ENCODE results near the gene PPFIA4. TPM values are rescaled to one million over a fixed set of nuclear protein-coding genes. Genes with fewer than 3 reads are reported as not detected.

Gene PPFIA4
- total RNA-seq, 1 donor from 2014 or later = 5.6 TPM

GRCh38 chr1:203124546-203125317 lies 98.4 kb downstream of the PPFIA4 start:
- intact Hi-C loops (cut with micrococcal nuclease) = no loop called here

DNA sequence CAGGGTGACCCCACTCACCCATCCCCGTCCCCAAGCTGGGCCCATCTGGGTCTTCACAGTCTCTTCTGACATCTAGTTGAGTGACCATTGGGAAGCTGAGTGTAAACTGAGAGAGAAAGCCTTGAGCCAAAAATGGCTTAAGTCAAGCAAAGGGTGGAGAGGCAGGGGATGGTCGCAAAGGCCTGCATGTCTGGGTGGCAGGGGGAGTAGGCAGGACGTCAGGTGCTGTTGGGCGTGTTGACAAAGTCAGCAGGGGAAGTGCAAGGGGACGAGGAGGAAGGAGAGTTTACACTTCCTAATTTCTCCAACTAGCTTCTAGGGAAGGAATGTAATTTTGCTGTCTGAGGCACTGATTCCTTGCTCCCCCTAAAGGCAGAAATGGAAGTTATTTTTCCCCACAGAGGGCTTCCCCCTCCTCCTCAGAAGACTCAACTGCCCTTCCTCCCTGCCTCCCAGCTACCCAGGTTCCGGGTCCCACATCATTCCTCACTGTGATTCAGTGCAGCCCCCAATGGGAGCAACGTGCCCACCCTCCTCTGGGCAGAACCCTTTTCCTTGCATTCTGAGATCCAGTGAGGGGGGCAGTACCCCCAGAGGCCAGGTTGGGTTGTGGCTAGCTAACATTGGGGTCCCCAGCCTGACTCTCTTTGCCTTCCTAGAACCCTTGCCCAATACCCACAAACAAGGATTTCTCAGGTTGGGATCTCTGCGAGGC lies 100.0 kb downstream of the PPFIA4 start:
- intact Hi-C loops (cut with micrococcal nuclease) = no loop called here

- intact Hi-C loops (cut with micrococcal nuclease) = no loop called here
These were observed 100.8 kb downstream of the PPFIA4 start for GRCh38 chr1:203126866-203127665.

GRCh38 chr1:203127666-203128430 lies 101.6 kb downstream of the PPFIA4 start, which contains the start of gene ADORA1:
Gene ADORA1 (plus strand): TSS chr1:203127726. CDS start chr1:203128842, 1,116 bp downstream.
- intact Hi-C loops (cut with micrococcal nuclease) = no loop called here

DNA sequence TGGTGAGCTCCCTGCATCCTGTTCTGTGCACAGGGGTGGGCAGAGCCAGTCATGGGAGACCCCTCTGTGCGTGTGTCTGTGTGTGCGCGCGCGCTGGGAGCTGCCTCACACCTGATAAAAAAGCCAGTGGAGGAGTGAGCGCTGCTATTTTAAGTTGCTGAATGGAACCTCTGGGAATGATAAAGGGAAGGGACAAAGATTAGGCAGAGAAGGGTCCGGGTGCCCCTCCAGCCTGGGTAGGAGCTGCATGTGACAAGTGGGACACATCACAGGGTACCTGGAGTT lies 102.1 kb downstream of the PPFIA4 start:
- intact Hi-C loops (cut with micrococcal nuclease) = no loop called here

Other genes starting within 250 kb of the PPFIA4 start
- gene KDM5B, start 218.1 kb upstream of the PPFIA4 start, total RNA-seq = 51.1 and 59.0 TPM in 2 replicates
- not detected in 2 replicates for gene PCAT6, start 215.5 kb upstream of the PPFIA4 start, total RNA-seq
- gene RABIF, start 137.3 kb upstream of the PPFIA4 start, total RNA-seq = 15.1 and 16.7 TPM in 2 replicates
- gene KLHL12, start 99.3 kb upstream of the PPFIA4 start, total RNA-seq = 29.6 and 30.9 TPM in 2 replicates
- 65.3 and 68.3 TPM in 2 replicates for gene ADIPOR1, start 68.2 kb upstream of the PPFIA4 start, total RNA-seq
- gene CYB5R1, start 59.2 kb upstream of the PPFIA4 start, total RNA-seq = 20.1 and 22.1 TPM in 2 replicates
- gene TMEM183A, start 19.1 kb upstream of the PPFIA4 start, total RNA-seq = 64.8 and 69.5 TPM in 2 replicates
- not detected in 2 replicates for gene MYOG, start 59.5 kb downstream of the PPFIA4 start, total RNA-seq
- gene ADORA1, start 101.2 kb downstream of the PPFIA4 start, total RNA-seq = not detected in 2 replicates
- gene MYBPH, start 149.3 kb downstream of the PPFIA4 start, total RNA-seq = not detected in 2 replicates
- not detected in 2 replicates for gene CHI3L1, start 160.2 kb downstream of the PPFIA4 start, total RNA-seq
- gene CHIT1, start 203.2 kb downstream of the PPFIA4 start, total RNA-seq = 0.18 and 0.41 TPM in 2 replicates